ENCODE results near the gene NKTR. TPM values are rescaled to one million over a fixed set of nuclear protein-coding genes. Genes with fewer than 3 reads are reported as not detected.

Gene NKTR
- total RNA-seq, 1 experiment from 2014 or later = 79.8 TPM

DNA sequence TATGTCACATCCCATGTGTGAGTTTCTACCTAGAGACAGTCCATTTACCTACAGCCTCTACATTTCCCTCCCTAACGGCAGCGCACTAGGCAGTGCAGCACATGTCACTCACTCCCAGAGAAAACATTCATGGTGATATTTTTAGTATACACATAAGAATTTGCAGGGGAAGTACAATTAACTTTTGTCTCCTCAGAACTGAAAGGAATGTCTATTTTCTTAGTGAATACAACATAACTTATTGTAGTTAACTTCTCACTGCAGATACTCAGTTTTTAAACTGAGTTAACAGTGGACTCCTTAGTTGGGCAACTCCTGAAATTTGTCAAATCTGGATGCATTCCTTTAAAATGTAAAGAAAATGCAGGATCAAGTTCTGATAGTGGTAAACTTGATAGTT is 48.5 kb downstream of the NKTR start:
- H2AFZ ChIP-seq (ENCODE audit: low read length) = no peak overlapping the region
- H3K23ac ChIP-seq (ENCODE audit: insufficient read length, low read depth, low read length) = no peak overlapping the region
- no peak overlapping the region for H4K8ac ChIP-seq (replicated peaks; ENCODE audit: insufficient read length, low read depth, low read length)
- H3K23me2 ChIP-seq (ENCODE audit: insufficient read length, low read depth, low read length, poor library complexity, severe bottlenecking) = no peaks in the 10 kb centered on the region
- no peaks in the 10 kb centered on the region for H3K9me3 ChIP-seq (ENCODE audit: control insufficient read depth, low read depth, low read length)
- no peak overlapping the region for H4K91ac ChIP-seq (ENCODE audit: insufficient read length, low read depth, low read length)
- no peak overlapping the region for H3K14ac ChIP-seq (ENCODE audit: insufficient read depth, low read length)
- Mint-ChIP-seq H3K4me3 (no peak overlapping the region), H3K9me3 (no peaks in the 10 kb centered on the region), H3K36me3 (ENCODE audit: insufficient read depth in 1 of 3, low read depth in 3 of 3) (peaks cover 19 to 50% (median 46%) of the 10 kb centered on the region in 3 experiments; a peak in 6 of 7 replicates), H3K4me1 (peaks cover 45% of the 10 kb centered on the region in 2 experiments), H3K27me3 (ENCODE audit: low read depth) (no peaks in the 10 kb centered on the region), H3K27ac (peak overlapping the region; percentile 32 to 71 (median 50); a peak in 4 of 7 replicates)
- no peak overlapping the region for H2BK120ac ChIP-seq (ENCODE audit: low read depth, low read length, poor library complexity, severe bottlenecking)
- H3T11ph ChIP-seq (ENCODE audit: low read length) = no peak overlapping the region
- no peak overlapping the region for H3K27ac ChIP-seq (ENCODE audit: insufficient read length, low read depth, low read length)
- no peaks in the 10 kb centered on the region for H3K79me2 ChIP-seq (ENCODE audit: insufficient read depth, low read length)
- no peak overlapping the region for H3K4me2 ChIP-seq (ENCODE audit: insufficient read depth, insufficient read length, low read length)
- no peaks in the 10 kb centered on the region for H4K20me1 ChIP-seq (ENCODE audit: control insufficient read depth, insufficient read depth, insufficient read length)
- no peaks in the 10 kb centered on the region for H3K27me3 ChIP-seq (ENCODE audit: insufficient read depth, low read length)
- H2AK5ac ChIP-seq (ENCODE audit: insufficient read length, low read length) = no peak overlapping the region
- no peak for DNase-seq
- TF ChIP-seq, protein P1, sequence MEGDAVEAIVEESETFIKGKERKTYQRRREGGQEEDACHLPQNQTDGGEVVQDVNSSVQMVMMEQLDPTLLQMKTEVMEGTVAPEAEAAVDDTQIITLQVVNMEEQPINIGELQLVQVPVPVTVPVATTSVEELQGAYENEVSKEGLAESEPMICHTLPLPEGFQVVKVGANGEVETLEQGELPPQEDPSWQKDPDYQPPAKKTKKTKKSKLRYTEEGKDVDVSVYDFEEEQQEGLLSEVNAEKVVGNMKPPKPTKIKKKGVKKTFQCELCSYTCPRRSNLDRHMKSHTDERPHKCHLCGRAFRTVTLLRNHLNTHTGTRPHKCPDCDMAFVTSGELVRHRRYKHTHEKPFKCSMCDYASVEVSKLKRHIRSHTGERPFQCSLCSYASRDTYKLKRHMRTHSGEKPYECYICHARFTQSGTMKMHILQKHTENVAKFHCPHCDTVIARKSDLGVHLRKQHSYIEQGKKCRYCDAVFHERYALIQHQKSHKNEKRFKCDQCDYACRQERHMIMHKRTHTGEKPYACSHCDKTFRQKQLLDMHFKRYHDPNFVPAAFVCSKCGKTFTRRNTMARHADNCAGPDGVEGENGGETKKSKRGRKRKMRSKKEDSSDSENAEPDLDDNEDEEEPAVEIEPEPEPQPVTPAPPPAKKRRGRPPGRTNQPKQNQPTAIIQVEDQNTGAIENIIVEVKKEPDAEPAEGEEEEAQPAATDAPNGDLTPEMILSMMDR (conservative IDR thresholded peaks at IDR 0.05) = no peak
- no peak overlapping the region for H4K5ac ChIP-seq (ENCODE audit: insufficient read length, low read depth, low read length)
- no peaks in the 10 kb centered on the region for H3K79me1 ChIP-seq (ENCODE audit: insufficient read depth, low read depth, low read length, poor library complexity, severe bottlenecking)
- no CpG with 5 or more reads among the region's 2 CpGs for WGBS (ENCODE audit: extremely low coverage, insufficient read length, low lambda C conversion rate)
- H3K18ac ChIP-seq (ENCODE audit: insufficient read length, low read depth, low read length) = no peak overlapping the region
- no peak overlapping the region for H2BK20ac ChIP-seq (ENCODE audit: low read depth, low read length, poor library complexity, severe bottlenecking)
- no peak overlapping the region for H2BK5ac ChIP-seq (ENCODE audit: insufficient read length, low read length)
- no peak overlapping the region for H3K9ac ChIP-seq (ENCODE audit: extremely low read depth, insufficient read length, low read length)
- no peak overlapping the region for H2BK12ac ChIP-seq (ENCODE audit: insufficient read length, low read depth, low read length)
- no peak overlapping the region for H3K4ac ChIP-seq (ENCODE audit: low read depth, low read length)
- peaks cover 3% of the 10 kb centered on the region; the same call in 1 of the 2 replicates for H3K4me1 ChIP-seq (ENCODE audit: insufficient read depth, low read length)
- H2BK15ac ChIP-seq (ENCODE audit: low read depth, low read length) = no peak overlapping the region
- no peak overlapping the region for H3K56ac ChIP-seq (ENCODE audit: insufficient read length, low read depth, low read length)

All from H9 (cell line).